VCaP (cell line): ENCODE data around the gene CCDC74A.
"Not testable (repeated sequence)": the region's sequence is repeated elsewhere in the genome, so short reads cannot be mapped to it uniquely, and the experiment has no call there.

Source experiments
- H3K27ac ChIP-seq: fragments of 450-650 bp; 2 replicates; pipeline ENCODE4 v1.5.1; 2017
- TF ChIP-seq, protein P1 (sequence below): fragments of 450-650 bp; conservative IDR thresholded peaks from 2 replicates; pipeline ENCODE4 v1.5.1; 2017; ENCODE audit warnings: mild to moderate bottlenecking, moderate library complexity

CCDC74A gene

DNA sequence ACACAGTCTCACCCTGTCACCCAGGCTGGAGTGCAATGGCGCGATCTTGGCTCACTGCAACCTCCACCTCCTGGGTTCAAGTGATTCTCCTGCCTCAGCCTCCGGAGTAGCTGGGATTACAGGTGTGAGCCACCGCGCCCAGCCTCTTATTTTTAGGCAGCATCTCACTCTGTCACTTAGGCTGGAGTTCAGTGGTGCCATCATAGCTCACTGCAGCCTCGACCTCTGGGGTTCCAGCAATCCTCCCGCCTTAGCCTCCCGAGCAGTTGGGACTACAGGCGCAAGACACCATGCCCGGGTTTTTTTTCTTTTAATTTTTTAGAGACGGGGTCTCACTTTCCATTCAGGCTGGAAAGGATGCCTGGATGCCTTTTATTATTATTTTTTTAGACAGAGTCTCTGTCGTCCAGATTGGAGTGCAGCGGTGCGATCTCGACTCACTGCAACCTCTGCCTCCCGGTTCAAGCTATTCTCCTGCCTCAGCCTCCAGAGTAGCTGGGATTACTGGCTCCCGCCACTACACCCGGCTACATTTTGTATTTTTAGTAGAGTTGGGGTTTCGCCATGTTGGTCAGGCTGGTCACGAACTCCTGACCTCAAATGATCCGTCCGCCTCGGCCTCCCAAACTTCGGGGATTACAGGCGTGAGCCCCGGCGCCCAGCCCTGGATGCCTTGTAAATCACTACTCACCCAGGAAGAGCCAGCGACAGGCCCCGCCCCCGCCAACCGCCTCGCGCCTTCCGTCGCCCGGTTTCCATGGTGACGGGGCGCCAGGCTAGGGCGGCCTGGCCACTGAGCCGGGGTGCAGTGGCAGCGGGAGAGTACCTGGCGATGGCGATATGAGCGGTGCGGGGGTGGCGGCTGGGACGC, at the start of gene CCDC74A:
TSS of gene CCDC74A (plus strand) at position 758 of the 871 bp plus-strand sequence. CDS start at position 841, 83 bp downstream.
- H3K27ac ChIP-seq = peak within 1 kb of the TSS; percentile 61

DNA sequence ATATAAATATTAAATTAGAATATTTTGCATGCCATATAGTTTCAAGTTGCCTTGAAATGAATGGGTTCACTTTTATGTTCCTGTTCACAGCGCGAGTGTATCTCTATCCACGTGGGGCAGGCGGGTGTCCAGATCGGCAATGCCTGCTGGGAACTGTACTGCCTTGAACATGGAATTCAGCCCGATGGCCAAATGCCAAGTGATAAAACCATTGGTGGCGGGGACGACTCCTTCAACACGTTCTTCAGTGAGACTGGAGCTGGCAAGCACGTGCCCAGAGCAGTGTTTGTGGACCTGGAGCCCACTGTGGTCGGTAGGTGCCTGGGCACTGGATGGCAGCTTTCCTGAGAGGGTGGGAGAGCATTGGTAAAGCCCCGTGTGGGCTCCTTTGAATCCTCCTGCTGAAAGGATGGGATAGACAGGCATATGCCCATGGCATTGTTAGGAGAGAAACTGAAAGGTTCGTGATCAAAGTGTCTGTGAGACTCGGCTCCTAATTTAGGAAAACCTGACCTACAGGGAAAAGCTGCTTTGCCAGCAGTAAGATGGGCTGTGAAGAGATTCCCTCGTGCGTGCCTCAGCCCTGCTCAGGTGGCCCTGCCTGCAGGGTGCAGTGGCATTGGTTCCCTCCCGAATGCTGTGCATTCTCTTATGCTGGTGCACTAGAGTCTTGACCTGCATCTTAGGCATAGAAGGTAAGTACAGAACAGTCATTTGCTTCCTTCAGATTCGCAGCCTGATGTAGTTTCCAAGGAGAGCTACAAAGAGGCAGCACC, 49.4 kb upstream of the CCDC74A start:
- peak overlapping the region; percentile 75 for H3K27ac ChIP-seq

DNA sequence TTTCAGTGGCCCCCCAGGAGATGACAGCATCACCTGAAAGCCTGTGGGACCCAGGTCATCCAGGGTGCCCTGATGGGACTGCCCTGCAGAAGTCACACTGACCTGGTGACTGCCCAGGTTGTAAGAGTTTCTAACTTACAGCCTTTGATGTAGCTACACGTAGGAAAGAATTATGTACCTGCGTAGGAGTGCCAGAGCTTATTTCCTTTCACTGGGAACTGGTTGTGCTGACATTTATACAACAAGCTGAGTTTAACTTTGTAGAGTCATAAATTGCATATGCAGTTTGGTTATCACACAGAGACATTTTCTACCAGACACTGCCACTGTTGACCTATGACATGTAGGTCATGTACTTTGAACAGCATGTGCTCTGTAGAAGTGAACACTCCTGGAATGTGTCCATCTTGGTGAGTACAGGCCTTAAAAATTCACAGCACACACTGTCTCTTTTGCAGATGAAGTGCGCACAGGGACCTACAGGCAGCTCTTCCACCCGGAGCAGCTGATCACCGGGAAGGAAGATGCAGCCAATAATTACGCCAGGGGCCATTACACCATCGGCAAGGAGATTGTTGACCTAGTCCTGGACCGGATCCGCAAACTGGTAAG, 48.7 kb upstream of the CCDC74A start:
- peak overlapping the region; percentile 75 for H3K27ac ChIP-seq

DNA sequence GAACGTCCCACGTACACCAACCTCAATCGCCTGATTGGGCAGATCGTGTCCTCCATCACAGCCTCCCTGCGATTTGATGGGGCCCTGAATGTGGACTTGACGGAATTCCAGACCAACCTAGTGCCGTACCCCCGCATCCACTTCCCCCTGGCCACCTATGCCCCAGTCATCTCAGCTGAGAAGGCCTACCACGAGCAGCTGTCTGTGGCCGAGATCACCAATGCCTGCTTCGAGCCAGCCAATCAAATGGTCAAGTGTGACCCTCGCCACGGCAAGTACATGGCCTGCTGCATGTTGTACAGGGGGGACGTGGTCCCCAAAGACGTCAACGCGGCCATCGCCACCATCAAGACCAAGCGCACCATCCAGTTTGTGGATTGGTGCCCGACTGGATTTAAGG, 47.3 kb upstream of the CCDC74A start:
- H3K27ac ChIP-seq = not testable (repeated sequence)

DNA sequence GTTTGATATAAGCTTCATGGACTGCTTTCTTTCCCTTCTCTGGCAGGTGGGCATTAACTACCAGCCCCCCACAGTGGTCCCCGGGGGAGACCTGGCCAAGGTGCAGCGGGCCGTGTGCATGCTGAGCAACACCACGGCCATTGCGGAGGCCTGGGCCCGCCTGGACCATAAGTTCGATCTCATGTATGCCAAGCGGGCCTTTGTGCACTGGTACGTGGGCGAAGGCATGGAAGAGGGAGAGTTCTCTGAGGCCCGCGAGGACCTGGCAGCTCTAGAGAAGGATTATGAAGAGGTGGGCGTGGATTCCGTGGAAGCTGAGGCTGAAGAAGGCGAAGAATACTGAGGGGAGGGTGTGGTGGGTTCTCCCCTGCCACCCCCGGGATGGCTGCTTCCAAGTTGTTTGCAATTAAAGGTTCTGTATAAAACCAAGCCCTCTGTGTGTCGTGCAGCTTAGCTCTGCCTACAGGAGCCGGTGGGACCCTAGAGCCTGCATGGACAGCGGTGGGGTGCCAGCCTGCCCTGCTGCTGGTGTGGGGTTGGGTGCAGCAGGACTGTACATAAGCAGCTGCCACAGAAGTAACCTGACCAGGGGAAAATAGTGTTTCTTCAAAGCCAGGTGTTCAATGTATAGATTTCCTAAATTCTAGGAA, 45.1 kb upstream of the CCDC74A start:
- not testable (repeated sequence) for H3K27ac ChIP-seq

DNA sequence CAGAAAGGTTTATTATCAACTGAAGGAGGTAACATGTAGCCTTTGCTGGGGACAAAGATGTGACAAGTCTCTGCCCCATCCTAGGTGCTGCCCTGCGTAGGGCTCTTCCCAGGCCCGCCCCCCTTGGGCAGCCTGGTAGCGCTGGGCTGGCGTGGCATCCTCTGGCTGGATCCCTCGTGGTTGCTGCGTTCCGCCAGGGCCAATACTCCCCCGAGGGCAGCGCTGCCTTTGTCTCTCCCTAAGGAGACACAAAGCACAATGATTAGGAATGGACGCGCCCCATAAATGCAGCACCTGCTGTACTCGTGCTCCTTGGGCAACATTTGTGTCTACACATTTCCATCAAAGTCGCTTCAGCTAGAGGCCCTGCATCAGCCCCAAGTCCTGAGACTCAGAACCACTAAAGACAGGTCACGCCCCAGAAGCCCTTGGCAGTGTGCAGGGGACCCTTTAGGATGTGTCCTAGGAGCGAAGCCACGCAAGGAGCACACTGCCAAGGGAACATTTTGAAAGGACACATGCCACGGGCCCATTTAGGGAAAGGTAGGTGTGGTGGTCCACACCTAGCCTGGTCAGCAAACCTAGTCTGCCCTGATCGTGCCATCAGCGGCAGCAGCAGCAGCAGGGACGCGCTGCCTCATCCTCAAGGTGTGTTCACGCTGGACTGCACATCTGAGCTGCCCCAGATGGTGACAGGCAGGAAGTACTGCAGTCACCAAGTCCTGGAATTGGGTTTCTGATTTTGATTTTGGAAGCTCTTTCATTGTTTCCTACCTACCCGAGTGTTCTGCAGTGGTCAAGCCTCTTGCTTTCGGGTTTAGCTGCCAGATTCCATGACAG, 43.5 kb upstream of the CCDC74A start:
- not testable (repeated sequence) for H3K27ac ChIP-seq

DNA sequence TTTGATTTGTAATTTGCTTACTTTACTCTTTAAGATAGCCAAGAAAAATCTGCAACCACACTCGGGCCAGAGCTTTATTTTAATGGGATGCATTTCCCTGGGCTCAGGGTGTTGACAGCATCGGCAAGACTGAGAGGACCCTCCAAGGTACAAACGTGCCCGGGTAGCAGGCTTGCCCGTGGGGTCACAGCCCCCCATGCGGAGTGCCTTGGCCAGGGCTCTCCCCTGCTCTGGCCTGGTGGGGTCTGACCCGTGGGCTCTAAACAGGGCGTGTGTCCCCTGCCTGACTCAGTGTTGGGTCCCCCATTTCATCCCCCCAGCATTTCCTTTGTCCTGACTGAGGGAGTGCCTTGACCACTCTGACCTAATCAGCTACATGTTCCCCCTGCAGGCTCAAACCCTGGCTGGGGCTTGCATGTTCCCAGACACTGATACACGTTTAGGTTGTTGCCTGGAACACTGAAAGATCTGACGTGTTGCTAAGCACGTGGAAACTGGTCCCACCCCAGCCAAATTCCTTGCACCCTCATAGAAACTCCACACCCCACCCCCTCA, 42.7 kb upstream of the CCDC74A start:
- not testable (repeated sequence) for H3K27ac ChIP-seq

DNA sequence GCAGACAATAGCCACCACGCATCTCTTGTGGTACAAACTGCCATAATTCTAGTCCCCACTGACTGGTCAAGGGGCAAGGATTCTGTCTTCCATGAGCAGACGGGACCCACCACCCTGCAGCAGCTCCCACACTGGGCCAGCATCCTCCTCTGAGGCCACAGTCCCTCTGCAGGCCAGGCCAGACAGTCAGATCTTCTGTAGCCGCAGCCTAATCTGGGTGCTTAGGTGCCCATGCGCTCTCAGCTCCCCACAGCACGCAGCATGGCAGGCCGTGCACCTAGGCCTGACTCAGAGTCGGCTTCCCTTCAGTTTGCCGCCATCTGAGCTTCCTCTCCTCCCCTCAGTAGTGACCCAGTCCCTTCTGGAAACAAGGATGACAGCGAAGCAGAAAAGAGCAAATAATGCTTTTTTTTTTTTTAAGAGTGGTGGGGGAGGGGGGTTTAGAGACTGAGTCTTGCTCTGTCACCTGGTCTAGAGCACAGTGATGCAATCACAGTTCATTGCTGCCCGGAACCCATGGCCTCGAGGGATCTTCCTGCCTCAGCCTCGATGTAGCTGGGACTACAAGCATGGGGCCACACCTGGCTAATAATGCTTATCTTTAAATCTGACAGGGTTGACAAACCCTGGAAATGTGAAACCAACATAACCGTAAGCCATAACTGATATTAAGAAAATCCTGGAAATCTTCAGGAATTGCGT, 41.3 kb upstream of the CCDC74A start:
- H3K27ac ChIP-seq = not testable (repeated sequence)

DNA sequence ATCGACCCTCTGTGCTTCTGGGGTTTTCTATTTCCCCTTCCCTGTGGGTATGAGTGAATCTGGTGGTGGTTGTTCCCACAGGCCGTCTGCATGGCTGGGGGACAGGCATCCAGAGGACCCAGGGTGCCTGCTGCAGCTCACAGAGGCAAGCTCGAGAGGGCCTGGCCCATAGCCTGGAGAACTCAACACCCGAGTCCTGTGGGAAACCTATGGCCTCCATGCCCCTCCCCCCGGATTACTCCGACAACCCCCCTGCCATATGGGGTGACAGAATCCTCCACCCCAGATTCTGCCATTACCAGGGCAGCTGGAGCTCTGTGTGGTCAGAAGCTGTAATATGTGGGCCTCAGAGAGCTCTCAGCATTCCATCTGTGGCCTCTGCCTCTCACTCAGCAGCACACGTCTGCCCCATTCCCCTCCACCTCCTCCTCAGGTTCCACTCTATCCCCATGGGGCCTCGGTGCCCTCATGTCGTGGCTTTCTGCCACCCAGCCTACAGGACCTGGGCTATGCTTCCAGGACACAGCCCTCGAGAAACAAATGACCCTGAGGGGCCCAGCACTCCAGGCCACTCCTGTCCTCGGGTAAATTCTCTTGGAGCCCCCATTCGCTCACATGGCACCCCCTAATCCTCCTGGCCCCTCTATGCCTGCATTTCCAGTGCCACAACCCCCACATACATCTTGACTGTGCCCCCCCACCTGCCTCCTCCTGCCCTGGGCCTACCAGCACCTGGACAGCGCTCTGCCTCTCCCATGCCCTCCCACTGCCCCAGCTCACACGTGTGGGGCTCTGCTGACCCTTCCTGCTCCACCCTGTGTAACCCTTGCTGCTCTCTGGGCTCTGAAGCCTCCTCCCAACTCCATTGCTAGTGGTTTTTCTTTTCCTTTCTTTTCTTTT, 39.1 kb upstream of the CCDC74A start:
- no peak overlapping the region for H3K27ac ChIP-seq
- TF ChIP-seq, protein P1, sequence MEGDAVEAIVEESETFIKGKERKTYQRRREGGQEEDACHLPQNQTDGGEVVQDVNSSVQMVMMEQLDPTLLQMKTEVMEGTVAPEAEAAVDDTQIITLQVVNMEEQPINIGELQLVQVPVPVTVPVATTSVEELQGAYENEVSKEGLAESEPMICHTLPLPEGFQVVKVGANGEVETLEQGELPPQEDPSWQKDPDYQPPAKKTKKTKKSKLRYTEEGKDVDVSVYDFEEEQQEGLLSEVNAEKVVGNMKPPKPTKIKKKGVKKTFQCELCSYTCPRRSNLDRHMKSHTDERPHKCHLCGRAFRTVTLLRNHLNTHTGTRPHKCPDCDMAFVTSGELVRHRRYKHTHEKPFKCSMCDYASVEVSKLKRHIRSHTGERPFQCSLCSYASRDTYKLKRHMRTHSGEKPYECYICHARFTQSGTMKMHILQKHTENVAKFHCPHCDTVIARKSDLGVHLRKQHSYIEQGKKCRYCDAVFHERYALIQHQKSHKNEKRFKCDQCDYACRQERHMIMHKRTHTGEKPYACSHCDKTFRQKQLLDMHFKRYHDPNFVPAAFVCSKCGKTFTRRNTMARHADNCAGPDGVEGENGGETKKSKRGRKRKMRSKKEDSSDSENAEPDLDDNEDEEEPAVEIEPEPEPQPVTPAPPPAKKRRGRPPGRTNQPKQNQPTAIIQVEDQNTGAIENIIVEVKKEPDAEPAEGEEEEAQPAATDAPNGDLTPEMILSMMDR = no peak

DNA sequence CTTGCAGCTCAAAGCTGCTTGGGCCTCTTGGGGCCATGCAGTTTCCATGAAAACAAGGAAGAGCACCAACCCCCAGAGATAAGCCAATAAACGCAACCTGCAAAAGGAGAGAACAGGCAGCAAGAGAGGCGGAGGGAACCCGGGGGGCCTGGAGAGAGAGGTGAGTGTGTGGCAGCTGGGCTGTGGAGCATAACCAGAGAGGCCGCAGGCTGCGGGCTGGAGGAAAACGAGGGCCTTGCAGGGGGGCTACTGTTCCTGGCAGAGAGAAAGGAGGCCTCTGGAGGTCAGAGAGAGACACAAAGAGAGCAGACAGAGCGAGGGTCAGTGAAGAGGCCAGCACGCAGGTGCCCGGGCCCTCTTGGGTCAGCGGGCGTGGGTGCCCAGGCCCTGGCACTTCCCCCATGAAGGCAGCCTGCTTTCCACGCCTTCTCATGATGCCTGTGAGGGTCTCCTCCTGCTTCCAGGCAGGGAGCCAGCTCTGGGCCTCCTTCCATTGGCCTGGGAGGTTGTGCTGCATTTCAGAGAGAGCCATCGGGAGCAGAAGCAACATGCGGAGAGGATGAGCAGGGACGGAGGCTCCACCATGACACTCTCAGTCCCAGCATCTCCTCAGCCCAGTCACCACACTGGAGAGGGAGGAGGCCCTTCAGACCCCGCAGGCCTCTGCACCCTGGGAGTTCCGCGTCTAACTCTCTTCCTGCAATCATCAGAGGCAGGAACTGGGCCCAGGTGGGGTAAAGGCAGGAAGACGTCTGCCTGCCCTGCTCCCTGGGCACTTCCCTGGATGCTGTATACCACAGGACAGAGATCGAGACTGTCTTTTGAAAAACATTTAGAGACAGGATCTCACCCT, 36.8 kb upstream of the CCDC74A start:
- peak overlapping the region; percentile 81 for H3K27ac ChIP-seq

DNA sequence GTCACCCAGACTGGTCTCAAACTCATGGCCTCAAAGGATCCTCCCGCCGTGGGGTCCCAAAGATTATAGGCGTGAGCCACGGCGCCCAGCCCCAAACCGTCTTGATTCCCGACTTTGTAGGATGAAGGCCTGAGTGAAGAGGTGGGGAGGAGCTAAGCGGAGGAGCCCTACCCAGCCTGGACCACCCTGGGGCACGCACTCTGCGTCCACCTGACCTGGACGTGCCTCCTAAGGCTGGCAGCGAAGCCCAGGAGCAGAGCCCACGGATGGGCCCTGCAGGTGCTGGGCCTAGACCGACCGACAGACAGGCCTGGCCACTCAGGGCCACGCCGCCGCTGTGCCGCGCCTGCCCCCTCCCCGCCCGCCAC, 36.2 kb upstream of the CCDC74A start:
- H3K27ac ChIP-seq = peak overlapping the region; percentile 81

DNA sequence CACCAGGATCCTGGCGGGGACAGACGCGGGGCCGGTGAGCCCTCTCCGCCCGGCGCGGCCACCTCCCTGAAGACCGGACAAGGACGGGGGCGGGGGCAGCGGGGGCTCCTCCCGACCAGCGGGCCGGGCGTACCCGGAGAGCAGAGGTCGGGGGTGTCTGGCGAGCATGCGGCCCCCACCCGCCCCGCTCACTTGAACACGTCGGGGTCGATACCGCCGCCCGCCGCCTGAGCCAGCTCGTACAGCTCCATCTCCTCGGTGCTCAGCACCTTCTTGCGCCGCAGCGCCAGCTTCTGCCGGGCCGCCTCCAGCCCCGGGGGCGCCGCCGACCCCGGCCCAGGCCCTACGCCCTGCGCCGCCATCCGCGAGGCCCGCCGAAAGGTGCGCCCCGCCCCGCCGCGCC, 35.7 kb upstream of the CCDC74A start, which contains the start of gene MZT2A:
TSS of gene MZT2A (minus strand) at position 383 of the 403 bp plus-strand sequence. CDS start at position 362, 21 bp downstream.
- peak within 1 kb of the TSS; percentile 81 for H3K27ac ChIP-seq
